GM10847 (cell line): Measurements from ENCODE around the gene TMEM37.

Experiments
- POLR2A ChIP-seq: IDR thresholded peaks from 2 replicates; pipeline ENCODE4 v1.6.1; 2011; ENCODE audit not compliant: insufficient read length; ENCODE audit errors: extremely low read depth

The TMEM37 gene

GRCh38 chr2:119431155-119431975 lies at the start of gene TMEM37:
Gene TMEM37 (plus strand): TSS chr2:119431854. CDS start chr2:119431904, 50 bp downstream.
- TF ChIP-seq POLR2A: no peak

GRCh38 chr2:119383410-119384140 lies 48.1 kb upstream of the TMEM37 start:
- no peak for TF ChIP-seq POLR2A

GRCh38 chr2:119384971-119385370 lies 46.7 kb upstream of the TMEM37 start:
- TF ChIP-seq POLR2A: no peak

- TF ChIP-seq POLR2A: no peak
These were observed 46.2 kb upstream of the TMEM37 start for GRCh38 chr2:119385466-119385865.

GRCh38 chr2:119387381-119388129 lies 44.1 kb upstream of the TMEM37 start:
- no peak for TF ChIP-seq POLR2A

- no peak for TF ChIP-seq POLR2A
These were observed 41.9 kb upstream of the TMEM37 start for GRCh38 chr2:119389615-119390306.

- TF ChIP-seq POLR2A: no peak
These were observed 37.5 kb upstream of the TMEM37 start for GRCh38 chr2:119393971-119394748.

- no peak for TF ChIP-seq POLR2A
These were observed 34.5 kb upstream of the TMEM37 start for GRCh38 chr2:119397196-119397595.

- no peak for TF ChIP-seq POLR2A
These were observed 29.5 kb upstream of the TMEM37 start for GRCh38 chr2:119402106-119402505.

GRCh38 chr2:119402645-119403560 lies 28.8 kb upstream of the TMEM37 start:
- TF ChIP-seq POLR2A: no peak

GRCh38 chr2:119405151-119405550 lies 26.5 kb upstream of the TMEM37 start:
- no peak for TF ChIP-seq POLR2A

- TF ChIP-seq POLR2A: no peak
These were observed 24.0 kb upstream of the TMEM37 start for GRCh38 chr2:119407430-119408220.
